ENCODE data around the gene CCDC142. TPM values are rescaled to one million over a fixed set of nuclear protein-coding genes. Genes with fewer than 3 reads are reported as not detected.

Gene CCDC142
- total RNA-seq, 2 donors from 2014 or later, result 20.5 to 39.2 TPM

DNA sequence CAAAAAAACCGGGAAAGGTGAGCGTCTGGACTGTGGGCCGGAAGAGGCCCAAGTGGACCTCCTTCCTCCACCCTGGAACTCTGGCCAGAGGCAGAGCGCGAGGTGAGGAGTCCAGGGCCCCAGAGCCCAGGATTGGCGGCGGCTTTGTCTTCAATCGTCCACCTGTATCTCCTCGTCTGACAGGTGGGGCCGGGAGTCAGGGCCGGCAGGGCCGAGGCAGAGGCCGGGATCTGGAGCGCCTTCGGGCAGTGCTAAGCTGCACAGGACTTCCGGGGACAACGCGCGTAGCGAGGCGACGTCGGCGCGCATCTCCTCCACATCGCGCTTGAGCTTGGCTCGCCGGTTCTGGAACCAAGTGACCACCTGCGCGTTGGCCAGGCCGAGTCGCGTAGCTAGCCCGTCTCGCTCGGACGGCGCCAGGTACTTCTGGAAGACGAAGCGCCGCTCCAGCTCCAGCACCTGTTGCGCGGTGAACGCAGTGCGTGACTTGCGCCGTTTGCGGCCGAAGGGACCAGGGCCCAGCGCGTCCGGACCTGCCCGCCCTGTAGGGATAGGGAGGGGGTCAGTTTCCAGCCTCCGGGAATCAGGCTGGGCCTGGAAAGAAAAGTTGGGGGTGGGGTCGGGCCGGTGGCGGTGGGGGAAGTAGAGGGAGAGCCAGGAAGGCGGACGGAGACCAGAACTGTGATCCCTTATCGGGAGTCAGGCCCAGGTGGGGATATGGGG lies 15.1 kb upstream of the CCDC142 start:
- intact Hi-C loops (cut with DNase I), result no loop called here
- no peak overlapping the region for H3K27ac ChIP-seq
- H3K4me3 ChIP-seq, result peak overlapping the region in 1 of 2 donors; percentile 8

DNA sequence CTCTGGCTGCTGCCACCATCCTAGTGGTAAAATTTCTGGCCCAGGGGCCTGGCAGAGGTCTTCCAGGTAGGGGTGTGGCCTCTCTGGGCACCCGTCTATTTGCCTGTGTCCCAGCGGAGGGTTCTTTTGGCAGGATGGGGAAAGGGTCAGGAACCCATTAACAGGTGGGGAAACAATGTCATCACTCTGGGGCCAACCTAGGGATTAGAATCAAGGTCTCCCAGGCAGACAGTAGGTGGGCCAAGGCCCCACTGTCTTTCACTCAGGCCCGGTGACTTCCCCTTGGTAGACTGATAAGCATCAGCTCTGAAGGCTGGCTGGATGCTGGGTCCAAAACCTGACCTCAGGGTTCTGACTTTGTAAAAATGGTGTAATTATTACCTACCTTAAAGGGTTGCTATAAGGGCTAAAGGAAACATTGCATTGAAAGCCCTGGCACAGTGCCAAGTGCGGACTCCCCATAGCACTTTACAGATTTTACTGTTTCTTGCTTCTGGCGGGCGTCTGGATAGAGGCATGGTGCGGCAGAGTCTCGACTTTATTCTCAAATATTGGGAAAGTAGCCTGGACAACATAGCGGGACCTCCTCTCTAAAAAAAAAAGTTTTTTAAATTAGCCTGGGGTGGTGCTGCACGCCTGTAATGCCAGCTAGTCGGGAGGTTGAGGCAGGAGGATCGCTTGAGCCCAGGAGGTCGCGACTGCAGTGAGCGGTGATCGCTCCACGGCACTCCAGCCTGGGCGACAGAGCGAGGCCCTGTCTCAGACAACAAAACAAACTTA lies 14.4 kb upstream of the CCDC142 start:
- peaks cover 0 to 5% of the 10 kb centered on the region in 2 donors for H3K27me3 ChIP-seq
- H3K27ac ChIP-seq, result no peak overlapping the region
- H3K9me3 ChIP-seq, result no peaks in the 10 kb centered on the region
- H3K4me3 ChIP-seq, result no peak overlapping the region
- intact Hi-C loops (cut with DNase I), result no loop called here
- TF ChIP-seq POLR2A (IDR thresholded peaks at IDR 0.05), result no peak
- TF ChIP-seq, protein P1, sequence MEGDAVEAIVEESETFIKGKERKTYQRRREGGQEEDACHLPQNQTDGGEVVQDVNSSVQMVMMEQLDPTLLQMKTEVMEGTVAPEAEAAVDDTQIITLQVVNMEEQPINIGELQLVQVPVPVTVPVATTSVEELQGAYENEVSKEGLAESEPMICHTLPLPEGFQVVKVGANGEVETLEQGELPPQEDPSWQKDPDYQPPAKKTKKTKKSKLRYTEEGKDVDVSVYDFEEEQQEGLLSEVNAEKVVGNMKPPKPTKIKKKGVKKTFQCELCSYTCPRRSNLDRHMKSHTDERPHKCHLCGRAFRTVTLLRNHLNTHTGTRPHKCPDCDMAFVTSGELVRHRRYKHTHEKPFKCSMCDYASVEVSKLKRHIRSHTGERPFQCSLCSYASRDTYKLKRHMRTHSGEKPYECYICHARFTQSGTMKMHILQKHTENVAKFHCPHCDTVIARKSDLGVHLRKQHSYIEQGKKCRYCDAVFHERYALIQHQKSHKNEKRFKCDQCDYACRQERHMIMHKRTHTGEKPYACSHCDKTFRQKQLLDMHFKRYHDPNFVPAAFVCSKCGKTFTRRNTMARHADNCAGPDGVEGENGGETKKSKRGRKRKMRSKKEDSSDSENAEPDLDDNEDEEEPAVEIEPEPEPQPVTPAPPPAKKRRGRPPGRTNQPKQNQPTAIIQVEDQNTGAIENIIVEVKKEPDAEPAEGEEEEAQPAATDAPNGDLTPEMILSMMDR (IDR thresholded peaks at IDR 0.05), result no peak
- WGBS, 2 donors, result 60 to 70% methylated on average over 17 to 19 of the region's 19 CpGs
- ATAC-seq, result no peak
- no peak for DNase-seq
- H3K36me3 ChIP-seq (replicated peaks in 1 of 2; ENCODE audit: insufficient read depth in 1 of 2, low read depth in 2 of 2), result peaks cover 0 to 12% of the 10 kb centered on the region in 2 donors
- peaks cover 30% of the 10 kb centered on the region for H3K4me1 ChIP-seq

More for the DNA sequence above, 15.1 kb upstream of the CCDC142 start:
- TF ChIP-seq, protein P1 (IDR thresholded peaks at IDR 0.05), result peak in 1 of 7 experiments; percentile 9
- TF ChIP-seq POLR2A (IDR thresholded peaks at IDR 0.05), result peak in 2 of 3 donors; percentile 16 to 21
- DNase-seq (peak in 1 of 4 donors; percentile 52), ATAC-seq (peak; percentile 33)
- Histone ChIP-seq H3K4me1 (peaks cover 37% of the 10 kb centered on the region), H3K9me3 (no peaks in the 10 kb centered on the region), H3K36me3 (replicated peaks in 1 of 2; ENCODE audit: insufficient read depth in 1 of 2, low read depth in 2 of 2) (peaks cover 0 to 6% of the 10 kb centered on the region in 2 donors), H3K27me3 (peaks cover 0 to 5% of the 10 kb centered on the region in 2 donors)
- WGBS, 2 donors, result 5 to 8% methylated on average over 18 to 61 of the region's 61 CpGs

DNA sequence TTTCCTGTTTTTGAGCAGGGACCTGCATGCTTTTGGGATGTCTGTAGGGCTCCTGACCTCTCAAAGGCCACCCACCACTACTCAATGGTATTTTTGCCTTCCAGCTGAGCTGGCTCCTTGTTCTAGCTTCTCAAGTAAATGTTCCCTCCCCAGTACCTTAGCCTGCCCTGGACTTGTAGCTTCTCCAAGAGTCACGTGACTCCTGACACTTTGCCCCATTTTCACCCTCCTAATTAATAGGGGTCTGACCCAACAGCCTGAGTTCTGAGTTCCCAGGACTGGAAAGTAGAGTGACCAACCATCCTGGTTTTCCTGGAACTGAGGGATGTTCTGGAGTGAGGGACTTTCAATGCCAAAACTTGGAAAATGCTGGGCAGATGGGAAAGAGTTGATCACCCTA lies 12.6 kb upstream of the CCDC142 start:
- Histone ChIP-seq H3K4me3 (no peak overlapping the region), H3K27ac (no peak overlapping the region), H3K27me3 (peaks cover 0 to 5% of the 10 kb centered on the region in 2 donors), H3K9me3 (no peaks in the 10 kb centered on the region), H3K36me3 (replicated peaks in 1 of 2; ENCODE audit: insufficient read depth in 1 of 2, low read depth in 2 of 2) (peaks cover 0 to 26% of the 10 kb centered on the region in 2 donors), H3K4me1 (peaks cover 25% of the 10 kb centered on the region)
- ATAC-seq (no peak), DNase-seq (no peak)
- WGBS, 2 donors, result 90 to 93% methylated on average over 1 of the region's 1 CpG
- TF ChIP-seq, protein P1 (IDR thresholded peaks at IDR 0.05), result no peak
- TF ChIP-seq POLR2A (IDR thresholded peaks at IDR 0.05), result no peak
- intact Hi-C loops (cut with DNase I), result no loop called here

DNA sequence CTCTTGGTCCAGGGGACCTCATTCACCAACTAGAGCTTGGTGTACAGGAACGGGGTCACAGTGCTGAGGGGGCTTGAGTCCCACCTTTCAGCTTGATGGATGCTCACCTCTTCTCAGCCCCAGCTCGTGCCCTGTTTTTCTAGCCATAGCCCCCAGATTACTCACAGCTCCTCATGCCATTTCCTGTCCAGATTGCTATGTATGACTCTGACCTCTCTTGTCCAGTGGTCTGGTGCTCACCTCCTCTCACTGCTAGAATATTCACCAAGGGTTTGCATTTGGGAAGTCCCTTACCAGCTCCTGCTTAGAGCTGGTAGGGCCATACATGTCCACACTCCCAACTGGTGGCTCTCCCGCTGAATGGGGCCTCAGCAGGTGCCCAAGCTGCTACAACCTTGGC lies 10.7 kb upstream of the CCDC142 start:
- no peak overlapping the region for H3K4me3 ChIP-seq
- H3K9me3 ChIP-seq, result no peaks in the 10 kb centered on the region
- TF ChIP-seq, protein P1 (IDR thresholded peaks at IDR 0.05), result no peak
- no peak for TF ChIP-seq POLR2A (IDR thresholded peaks at IDR 0.05)
- peaks cover 0 to 28% of the 10 kb centered on the region in 2 donors for H3K36me3 ChIP-seq (replicated peaks in 1 of 2; ENCODE audit: insufficient read depth in 1 of 2, low read depth in 2 of 2)
- intact Hi-C loops (cut with DNase I), result loop anchor here (5.0 kb wide), 2 partner anchors 34 to 94 kb away; partner anchors contain the start of genes AUP1, DQX1 and HTRA2
- DNase-seq, result no peak
- peaks cover 11% of the 10 kb centered on the region for H3K4me1 ChIP-seq
- H3K27ac ChIP-seq, result no peak overlapping the region
- no peaks in the 10 kb centered on the region for H3K27me3 ChIP-seq
- 93% methylated on average over 3 of the region's 3 CpGs for WGBS, 2 donors
- no peak for ATAC-seq

Measured in body of pancreas (tissue), 4 donors.